Effector memory CD4-positive, alpha-beta T cell (primary cell): ENCODE data around the gene DHRS3.

Experiments
- DNase-seq, 3 donors: peaks; one replicate each; pipeline ENCODE4 v3.0.0-alpha.2; 2020
- H3K27ac ChIP-seq: 2 replicates; pipeline ENCODE4 v1.7.0; 2013; ENCODE audit warnings: mild to moderate bottlenecking, low read length, moderate library complexity; ENCODE audit not compliant: insufficient read depth, poor library complexity, severe bottlenecking
- H3K27me3 ChIP-seq: replicated peaks from 2 replicates; pipeline ENCODE4 v1.7.0; 2013; ENCODE audit warnings: mild to moderate bottlenecking, low read length; ENCODE audit not compliant: insufficient read depth, control insufficient read depth, poor library complexity, severe bottlenecking
- H3K36me3 ChIP-seq: 2 replicates; pipeline ENCODE4 v1.7.0; 2013; ENCODE audit warnings: mild to moderate bottlenecking, low read length, moderate library complexity; ENCODE audit not compliant: control insufficient read depth, insufficient read depth
- H3K4me1 ChIP-seq: 2 replicates; pipeline ENCODE4 v1.7.0; 2013; ENCODE audit warnings: low read length, mild to moderate bottlenecking; ENCODE audit not compliant: control insufficient read depth, insufficient read depth, poor library complexity, severe bottlenecking
- H3K4me3 ChIP-seq: 2 replicates; pipeline ENCODE4 v1.7.0; 2013; ENCODE audit warnings: low read length, low read depth, mild to moderate bottlenecking; ENCODE audit not compliant: insufficient read depth, poor library complexity, severe bottlenecking
- H3K9me3 ChIP-seq: 2 replicates; pipeline ENCODE4 v1.7.0; 2013; ENCODE audit warnings: mild to moderate bottlenecking, low read length, moderate library complexity; ENCODE audit not compliant: control insufficient read depth

The DHRS3 gene

GRCh38 chr1:12609469-12610003 is 8.5 kb downstream of the DHRS3 start:
- peaks cover 11% of the 10 kb centered on the region for H3K4me1 ChIP-seq
- H3K4me3 ChIP-seq = no peak overlapping the region
- H3K27me3 ChIP-seq = no peaks in the 10 kb centered on the region
- no peaks in the 10 kb centered on the region for H3K36me3 ChIP-seq
- H3K27ac ChIP-seq = no peak overlapping the region
- no peaks in the 10 kb centered on the region for H3K9me3 ChIP-seq
- no peak for DNase-seq

GRCh38 chr1:12608311-12608957 is 9.6 kb downstream of the DHRS3 start:
- Histone ChIP-seq H3K9me3 (no peaks in the 10 kb centered on the region), H3K27ac (no peak overlapping the region), H3K27me3 (no peaks in the 10 kb centered on the region), H3K36me3 (no peaks in the 10 kb centered on the region), H3K4me1 (peaks cover 17% of the 10 kb centered on the region), H3K4me3 (no peak overlapping the region)
- DNase-seq = no peak

DNA sequence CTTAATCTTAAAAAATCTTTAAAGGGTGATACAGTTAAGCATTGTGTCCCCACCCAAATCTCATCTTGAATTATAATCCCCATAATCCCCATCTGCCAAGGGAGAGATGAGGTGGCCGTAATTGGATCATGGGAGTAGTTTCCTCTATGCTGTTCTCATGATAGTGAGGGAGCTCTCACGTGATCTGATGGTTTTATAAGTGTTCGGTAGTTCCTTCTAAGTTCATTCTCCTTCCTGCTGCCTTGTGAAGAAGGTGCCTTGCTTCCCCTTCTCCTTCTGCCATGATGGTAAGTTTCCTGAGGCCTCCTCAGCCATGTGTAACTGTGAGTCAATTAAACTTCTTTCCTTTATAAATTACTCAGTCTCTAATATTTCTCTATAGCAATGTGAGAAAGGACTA is 10.7 kb downstream of the DHRS3 start:
- Histone ChIP-seq H3K4me1 (peaks cover 19% of the 10 kb centered on the region), H3K36me3 (no peaks in the 10 kb centered on the region), H3K27me3 (no peaks in the 10 kb centered on the region), H3K9me3 (no peaks in the 10 kb centered on the region), H3K4me3 (no peak overlapping the region), H3K27ac (no peak overlapping the region)
- no peak for DNase-seq

DNA sequence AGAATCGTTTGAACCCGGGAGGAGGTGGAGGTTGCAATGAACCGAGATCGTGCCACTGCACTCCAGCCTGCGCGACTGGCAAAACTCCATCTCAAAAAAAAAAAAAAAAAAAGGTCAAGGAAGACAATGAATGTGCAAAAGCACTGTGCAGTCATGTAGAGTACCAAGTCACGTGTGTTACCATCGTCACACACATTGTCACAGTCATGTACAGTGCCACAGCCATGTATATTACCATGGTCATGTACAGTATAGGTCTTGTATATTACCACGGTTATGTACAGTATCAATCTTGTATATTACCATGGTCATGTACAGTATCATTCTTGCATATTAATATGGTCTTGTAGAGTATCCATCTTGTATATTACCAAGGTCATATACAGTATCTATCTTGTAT is 13.0 kb downstream of the DHRS3 start:
- Histone ChIP-seq H3K27me3 (no peaks in the 10 kb centered on the region), H3K27ac (peak overlapping the region; percentile 14), H3K4me3 (no peak overlapping the region), H3K4me1 (peaks cover 19% of the 10 kb centered on the region), H3K9me3 (no peaks in the 10 kb centered on the region), H3K36me3 (no peaks in the 10 kb centered on the region)
- no peak for DNase-seq

GRCh38 chr1:12604114-12604874 is 13.7 kb downstream of the DHRS3 start:
- Histone ChIP-seq H3K36me3 (no peaks in the 10 kb centered on the region), H3K27me3 (no peaks in the 10 kb centered on the region), H3K27ac (peak overlapping the region; percentile 14), H3K4me1 (peaks cover 19% of the 10 kb centered on the region), H3K9me3 (no peaks in the 10 kb centered on the region), H3K4me3 (no peak overlapping the region)
- DNase-seq = peak; percentile 41 to 61 (median 51)

GRCh38 chr1:12603224-12603623 is 14.8 kb downstream of the DHRS3 start:
- no peak overlapping the region for H3K4me3 ChIP-seq
- no peak overlapping the region for H3K27ac ChIP-seq
- no peaks in the 10 kb centered on the region for H3K36me3 ChIP-seq
- DNase-seq = no peak
- peaks cover 19% of the 10 kb centered on the region for H3K4me1 ChIP-seq
- H3K27me3 ChIP-seq = no peaks in the 10 kb centered on the region
- H3K9me3 ChIP-seq = no peaks in the 10 kb centered on the region

- H3K4me3 ChIP-seq = no peak overlapping the region
- H3K9me3 ChIP-seq = no peaks in the 10 kb centered on the region
- peaks cover 19% of the 10 kb centered on the region for H3K4me1 ChIP-seq
- no peak for DNase-seq
- no peaks in the 10 kb centered on the region for H3K36me3 ChIP-seq
- no peaks in the 10 kb centered on the region for H3K27me3 ChIP-seq
- H3K27ac ChIP-seq = no peak overlapping the region
Measured at GRCh38 chr1:12602659-12603024, 15.4 kb downstream of the DHRS3 start.

DNA sequence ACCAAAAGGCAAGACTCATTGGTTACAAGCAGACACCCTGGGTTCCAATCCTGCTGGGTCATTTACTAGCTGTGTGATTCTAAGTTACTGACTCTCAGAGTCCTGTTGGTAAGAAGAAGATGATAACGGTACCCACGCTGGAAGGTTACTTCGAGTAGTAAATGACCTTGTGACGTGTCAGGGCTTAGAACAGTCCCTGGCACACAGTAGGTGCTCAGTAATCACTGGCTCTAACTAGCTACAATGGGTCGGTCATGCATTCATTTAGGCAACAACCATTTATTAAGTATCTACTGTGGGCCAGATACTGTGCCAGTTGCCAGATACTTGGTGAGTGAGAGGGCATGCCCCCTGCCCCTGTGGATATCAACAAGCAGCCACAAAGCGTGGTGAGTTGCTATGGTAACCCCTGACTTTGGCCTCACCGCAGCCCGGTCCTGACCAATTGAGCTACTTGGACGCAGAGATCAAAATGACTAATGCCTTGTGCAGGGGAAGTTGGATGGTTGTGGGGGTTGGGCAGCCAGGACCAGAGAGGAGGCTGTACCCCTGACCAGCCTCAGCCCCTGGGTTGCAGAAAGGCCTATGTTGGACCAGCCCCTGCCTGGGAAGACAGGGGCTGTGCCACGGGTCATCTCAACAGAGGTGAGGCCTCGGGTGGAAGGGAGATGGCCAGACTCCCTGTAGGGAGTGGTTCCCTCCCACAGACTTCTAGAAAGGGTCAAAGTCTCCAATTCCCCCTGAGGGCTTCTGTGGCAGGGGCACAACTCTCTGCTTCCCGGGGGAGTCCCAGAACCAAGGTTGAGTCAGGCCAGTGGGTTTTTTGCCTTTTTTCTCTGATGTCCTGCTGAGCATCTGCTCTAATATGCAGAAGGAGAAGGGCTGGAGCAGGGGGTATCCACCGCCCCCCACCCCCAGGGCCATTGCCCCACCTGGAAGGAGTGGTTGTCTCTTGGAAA is 16.0 kb downstream of the DHRS3 start:
- Histone ChIP-seq H3K27ac (no peak overlapping the region), H3K27me3 (no peaks in the 10 kb centered on the region), H3K4me1 (peaks cover 19% of the 10 kb centered on the region), H3K4me3 (no peak overlapping the region), H3K9me3 (no peaks in the 10 kb centered on the region), H3K36me3 (no peaks in the 10 kb centered on the region)
- DNase-seq = no peak

DNA sequence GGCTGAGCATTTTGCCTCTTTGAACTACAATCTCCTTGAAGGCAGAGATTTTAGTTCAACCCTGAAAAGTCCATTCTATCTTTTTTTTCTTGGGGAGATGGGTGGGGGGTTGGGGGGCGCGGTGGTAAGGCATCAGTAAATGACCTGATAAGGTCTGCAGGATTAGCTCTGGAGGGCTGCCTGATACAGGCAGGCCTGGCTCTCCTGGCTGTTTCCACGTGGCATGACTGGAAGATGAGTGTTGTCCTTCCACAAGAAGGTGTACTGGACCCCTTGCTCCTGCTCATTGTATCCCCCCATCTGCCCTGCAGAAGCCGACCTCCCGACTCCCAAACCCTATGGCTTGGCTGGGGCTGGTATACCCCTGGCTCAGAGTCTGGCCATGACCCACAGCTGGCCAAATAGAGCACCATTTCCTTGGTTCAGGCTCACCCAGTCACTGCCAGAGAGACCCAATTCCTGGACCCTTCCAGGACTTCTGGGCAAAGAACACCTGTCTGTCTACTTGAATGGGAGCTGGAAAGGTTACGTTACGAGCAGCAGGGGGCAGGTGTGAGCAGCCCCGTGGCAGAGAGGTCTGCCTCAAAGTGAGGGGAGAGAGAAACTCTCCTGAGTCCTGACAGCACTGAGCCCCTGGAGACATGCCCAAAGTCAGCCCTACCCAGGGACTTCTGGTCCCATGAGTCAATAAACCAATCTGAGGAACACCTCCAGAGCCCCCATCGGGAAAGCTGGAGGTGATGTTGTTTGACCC is 17.0 kb downstream of the DHRS3 start:
- peak; percentile 45 to 50 (median 49) for DNase-seq
- Histone ChIP-seq H3K27ac (no peak overlapping the region), H3K4me1 (peaks cover 19% of the 10 kb centered on the region)

More for the DNA sequence above, 17.0 kb downstream of the DHRS3 start:
- Histone ChIP-seq H3K9me3 (no peaks in the 10 kb centered on the region), H3K4me3 (no peak overlapping the region), H3K27me3 (no peaks in the 10 kb centered on the region), H3K36me3 (no peaks in the 10 kb centered on the region)
